DOHH2 (cell line): Measurements from ENCODE around the gene PTPN2.

Source experiments
- EZH2phosphoT487 ChIP-seq: fragments of 200-600 bp; sonication (generic); IDR thresholded peaks from 2 replicates; pipeline ENCODE4 v1.6.1; 2017; ENCODE audit warnings: borderline replicate concordance, mild to moderate bottlenecking, antibody characterized with exemption, low read length, moderate library complexity, mixed read lengths
- TF ChIP-seq, protein P1 (sequence below): fragments of 200-600 bp; sonication (generic); IDR thresholded peaks from one replicate; pipeline ENCODE4 v1.5.1; 2014; ENCODE audit warnings: antibody characterized with exemption, mild to moderate bottlenecking, low read depth, low read length; ENCODE audit not compliant: poor library complexity, severe bottlenecking

DNA sequence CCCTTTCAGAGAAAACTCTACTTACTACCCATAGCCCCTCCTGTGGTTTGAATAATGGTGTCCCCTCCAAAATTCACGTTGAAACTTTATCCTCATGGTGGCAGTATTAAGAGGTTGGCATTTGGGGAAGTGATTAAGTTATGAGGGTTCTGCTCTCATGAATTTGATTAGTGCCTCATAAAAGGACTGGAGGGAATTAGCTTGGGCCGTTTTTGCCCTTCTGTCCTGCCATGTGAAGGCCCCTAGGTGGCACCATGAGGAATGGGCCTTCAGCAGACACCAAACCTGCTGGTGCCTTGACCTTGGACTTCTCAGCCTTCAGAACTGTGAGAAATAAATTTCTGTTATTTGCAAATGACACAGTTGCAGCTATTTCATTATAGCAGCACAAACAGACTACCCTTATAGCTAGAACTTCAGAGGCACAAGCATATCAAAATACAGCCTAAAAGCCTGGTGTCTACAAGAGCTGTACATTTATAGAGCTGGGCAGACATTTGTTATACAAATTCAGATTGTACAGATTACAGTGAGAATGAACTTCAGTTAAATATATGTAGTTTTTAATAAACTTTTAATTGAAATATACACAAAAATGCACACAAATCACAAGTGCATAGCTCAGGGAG is 2.6 kb upstream of the PTPN2 start:
- TF ChIP-seq, protein P1, sequence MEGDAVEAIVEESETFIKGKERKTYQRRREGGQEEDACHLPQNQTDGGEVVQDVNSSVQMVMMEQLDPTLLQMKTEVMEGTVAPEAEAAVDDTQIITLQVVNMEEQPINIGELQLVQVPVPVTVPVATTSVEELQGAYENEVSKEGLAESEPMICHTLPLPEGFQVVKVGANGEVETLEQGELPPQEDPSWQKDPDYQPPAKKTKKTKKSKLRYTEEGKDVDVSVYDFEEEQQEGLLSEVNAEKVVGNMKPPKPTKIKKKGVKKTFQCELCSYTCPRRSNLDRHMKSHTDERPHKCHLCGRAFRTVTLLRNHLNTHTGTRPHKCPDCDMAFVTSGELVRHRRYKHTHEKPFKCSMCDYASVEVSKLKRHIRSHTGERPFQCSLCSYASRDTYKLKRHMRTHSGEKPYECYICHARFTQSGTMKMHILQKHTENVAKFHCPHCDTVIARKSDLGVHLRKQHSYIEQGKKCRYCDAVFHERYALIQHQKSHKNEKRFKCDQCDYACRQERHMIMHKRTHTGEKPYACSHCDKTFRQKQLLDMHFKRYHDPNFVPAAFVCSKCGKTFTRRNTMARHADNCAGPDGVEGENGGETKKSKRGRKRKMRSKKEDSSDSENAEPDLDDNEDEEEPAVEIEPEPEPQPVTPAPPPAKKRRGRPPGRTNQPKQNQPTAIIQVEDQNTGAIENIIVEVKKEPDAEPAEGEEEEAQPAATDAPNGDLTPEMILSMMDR = peak; percentile 61
- TF ChIP-seq EZH2phosphoT487 = no peak
